Upper lobe of left lung (tissue), 6 donors: ENCODE measurements around the gene AP3S2. TPM values are rescaled to one million over a fixed set of nuclear protein-coding genes. Genes with fewer than 3 reads are reported as not detected.

Source experiments
- ATAC-seq, 2 donors: fragments of 200-7000 bp; cut with Tn5 transposase; one replicate each; pipeline ENCODE4 v1.9.1; 2022; ENCODE audit warnings: mild to moderate bottlenecking in 2 of 2, moderate library complexity in 2 of 2; ENCODE audit not compliant: low FRiP score in 2 of 2
- DNase-seq, 2 donors: peaks; one replicate each; pipeline ENCODE4 v3.0.0-alpha.2; 2019 to 2020
- H3K27ac ChIP-seq, 4 donors: fragments of 200-600 bp; sonication (generic); one replicate each; pipeline ENCODE4 v1.5.1; 2016 to 2019
- H3K27me3 ChIP-seq, 4 donors: fragments of 200-600 bp; sonication (generic); one replicate each; pipeline ENCODE4 v1.5.1; 2017 to 2019
- H3K36me3 ChIP-seq, 4 donors: fragments of 200-600 bp; sonication (generic); one replicate each; pipeline ENCODE4 v1.5.1; 2016 to 2019
- H3K4me1 ChIP-seq, 4 donors: fragments of 200-600 bp; sonication (generic); one replicate each; pipeline ENCODE4 v1.5.1; 2018 to 2019
- H3K4me3 ChIP-seq, 4 donors: fragments of 200-600 bp; sonication (generic); one replicate each; pipeline ENCODE4 v1.5.1; 2017 to 2019; ENCODE audit warnings: mild to moderate bottlenecking in 2 of 4, moderate library complexity in 1 of 4
- H3K9me3 ChIP-seq, 4 donors: fragments of 200-600 bp; sonication (generic); one replicate each; pipeline ENCODE4 v1.5.1; 2018 to 2019
- EP300 ChIP-seq, 4 donors: sonication (generic); formaldehyde crosslinking; IDR thresholded peaks; one replicate each; pipeline ENCODE4 v1.5.1; 2017; ENCODE audit warnings: antibody characterized with exemption in 4 of 4, control low read depth in 2 of 4
- POLR2A ChIP-seq, 4 donors: fragments of 450-650 bp; IDR thresholded peaks; one replicate each; pipeline ENCODE4 v1.5.1; 2016 to 2017; ENCODE audit warnings: antibody characterized with exemption in 4 of 4, mild to moderate bottlenecking in 2 of 4
- POLR2AphosphoS5 ChIP-seq, 2 donors: sonication (generic); formaldehyde crosslinking; IDR thresholded peaks; one replicate each; pipeline ENCODE4 v1.5.1; 2017; ENCODE audit warnings: antibody characterized with exemption in 2 of 2
- whole genome bisulfite sequencing, 2 donors: methylation state at CpG; one replicate each; pipeline ENCODE4 v1.1.5; 2017 to 2018; 5-methylcytosine and 5-hydroxymethylcytosine counted together
- total RNA-seq, 6 donors: library from RNA; depleted of rRNA in 4 of 6; stranded (reverse); fragments of >200 nt in 4 of 6; gene quantifications; one replicate each; pipeline versions ENCODE4 v1.1.0 to v1.2.1, GENCODE V29; 2016 to 2021
- TF ChIP-seq, protein P1 (sequence below), 6 experiments: fragments of 450-650 bp in 4 of 6; fragments of 200-600 bp in 2 of 6; sonication (generic) in 2 of 6; IDR thresholded peaks; one replicate each; pipeline ENCODE4 v1.5.1; 2016 to 2019; ENCODE audit warnings: antibody characterized with exemption in 6 of 6
- donor health status: DM: no; HTN: no; CAD: no; lungs with moderate emphysema.
- donor health status: DM: no; HTN: yes; CAD: no; lungs with severe emphysema.

AP3S2 gene
- total RNA-seq, 6 donors from 2014 or later = 19.6 to 46.1 (median 28.9) TPM

DNA sequence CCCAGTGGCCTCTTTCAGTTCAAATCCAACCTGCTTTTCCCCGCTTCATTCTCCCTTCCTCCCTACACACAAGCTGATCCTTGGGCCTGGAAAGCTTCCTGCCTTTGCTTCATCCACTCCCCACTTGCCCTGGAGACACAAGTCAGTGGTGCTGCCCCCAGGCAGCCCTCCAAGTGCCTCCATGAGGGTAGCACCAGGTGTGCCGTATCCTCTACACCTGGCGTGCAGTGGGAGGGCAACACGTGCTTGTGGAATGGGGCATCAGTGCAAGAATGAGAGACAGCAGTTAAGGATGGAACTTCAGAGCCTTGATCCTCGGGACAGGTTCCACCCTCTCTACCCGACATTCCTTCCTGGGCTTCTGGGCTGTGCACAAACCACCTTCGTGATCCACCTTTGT, 83.0 kb downstream of the AP3S2 start:
- 95 to 98% methylated on average over 7 of the region's 7 CpGs for WGBS, 2 donors
- no peak overlapping the region for H3K27ac ChIP-seq
- no peak for DNase-seq
- TF ChIP-seq, protein P1, sequence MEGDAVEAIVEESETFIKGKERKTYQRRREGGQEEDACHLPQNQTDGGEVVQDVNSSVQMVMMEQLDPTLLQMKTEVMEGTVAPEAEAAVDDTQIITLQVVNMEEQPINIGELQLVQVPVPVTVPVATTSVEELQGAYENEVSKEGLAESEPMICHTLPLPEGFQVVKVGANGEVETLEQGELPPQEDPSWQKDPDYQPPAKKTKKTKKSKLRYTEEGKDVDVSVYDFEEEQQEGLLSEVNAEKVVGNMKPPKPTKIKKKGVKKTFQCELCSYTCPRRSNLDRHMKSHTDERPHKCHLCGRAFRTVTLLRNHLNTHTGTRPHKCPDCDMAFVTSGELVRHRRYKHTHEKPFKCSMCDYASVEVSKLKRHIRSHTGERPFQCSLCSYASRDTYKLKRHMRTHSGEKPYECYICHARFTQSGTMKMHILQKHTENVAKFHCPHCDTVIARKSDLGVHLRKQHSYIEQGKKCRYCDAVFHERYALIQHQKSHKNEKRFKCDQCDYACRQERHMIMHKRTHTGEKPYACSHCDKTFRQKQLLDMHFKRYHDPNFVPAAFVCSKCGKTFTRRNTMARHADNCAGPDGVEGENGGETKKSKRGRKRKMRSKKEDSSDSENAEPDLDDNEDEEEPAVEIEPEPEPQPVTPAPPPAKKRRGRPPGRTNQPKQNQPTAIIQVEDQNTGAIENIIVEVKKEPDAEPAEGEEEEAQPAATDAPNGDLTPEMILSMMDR (IDR thresholded peaks at IDR 0.05) = no peak
- TF ChIP-seq EP300 (IDR thresholded peaks at IDR 0.05) (no peak), POLR2AphosphoS5 (IDR thresholded peaks at IDR 0.05) (no peak), POLR2A (IDR thresholded peaks at IDR 0.05) (no peak)
- H3K4me3 ChIP-seq = no peak overlapping the region
- no peaks in the 10 kb centered on the region for H3K9me3 ChIP-seq
- peaks cover 5 to 21% (median 17%) of the 10 kb centered on the region in 4 donors for H3K4me1 ChIP-seq
- H3K36me3 ChIP-seq = no peaks in the 10 kb centered on the region
- peaks cover 0 to 12% (median 9%) of the 10 kb centered on the region in 4 donors for H3K27me3 ChIP-seq
- no peak for ATAC-seq

DNA sequence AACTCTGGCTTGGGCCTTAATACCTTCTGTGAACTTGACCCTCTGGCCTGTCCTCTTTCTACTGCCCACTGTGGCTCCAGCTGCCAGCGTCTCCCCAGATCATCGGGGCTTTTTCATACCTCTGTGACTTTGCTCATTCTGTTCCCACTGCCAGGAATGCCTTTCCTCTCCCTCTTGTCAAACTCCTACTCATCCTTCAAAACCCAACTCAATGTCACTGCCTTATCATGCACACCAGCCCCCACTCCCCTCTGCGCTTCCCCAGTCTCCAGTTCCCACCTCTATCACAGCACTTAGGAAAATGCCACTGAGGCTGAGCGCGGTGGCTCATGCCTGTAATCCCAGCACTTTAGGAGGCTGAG, 84.0 kb downstream of the AP3S2 start:
- no peak for DNase-seq
- TF ChIP-seq POLR2A (IDR thresholded peaks at IDR 0.05) (no peak), EP300 (IDR thresholded peaks at IDR 0.05) (no peak), POLR2AphosphoS5 (IDR thresholded peaks at IDR 0.05) (no peak)
- TF ChIP-seq, protein P1 (IDR thresholded peaks at IDR 0.05) = no peak
- Histone ChIP-seq H3K27me3 (peaks cover 0 to 8% (median 5%) of the 10 kb centered on the region in 4 donors), H3K4me3 (no peak overlapping the region), H3K9me3 (no peaks in the 10 kb centered on the region), H3K36me3 (peaks cover 0 to 10% (median 0%) of the 10 kb centered on the region in 4 donors), H3K27ac (no peak overlapping the region), H3K4me1 (peaks cover 3 to 16% (median 11%) of the 10 kb centered on the region in 4 donors)
- WGBS, 2 donors = 96 to 98% methylated on average over 5 of the region's 5 CpGs
- ATAC-seq = no peak

DNA sequence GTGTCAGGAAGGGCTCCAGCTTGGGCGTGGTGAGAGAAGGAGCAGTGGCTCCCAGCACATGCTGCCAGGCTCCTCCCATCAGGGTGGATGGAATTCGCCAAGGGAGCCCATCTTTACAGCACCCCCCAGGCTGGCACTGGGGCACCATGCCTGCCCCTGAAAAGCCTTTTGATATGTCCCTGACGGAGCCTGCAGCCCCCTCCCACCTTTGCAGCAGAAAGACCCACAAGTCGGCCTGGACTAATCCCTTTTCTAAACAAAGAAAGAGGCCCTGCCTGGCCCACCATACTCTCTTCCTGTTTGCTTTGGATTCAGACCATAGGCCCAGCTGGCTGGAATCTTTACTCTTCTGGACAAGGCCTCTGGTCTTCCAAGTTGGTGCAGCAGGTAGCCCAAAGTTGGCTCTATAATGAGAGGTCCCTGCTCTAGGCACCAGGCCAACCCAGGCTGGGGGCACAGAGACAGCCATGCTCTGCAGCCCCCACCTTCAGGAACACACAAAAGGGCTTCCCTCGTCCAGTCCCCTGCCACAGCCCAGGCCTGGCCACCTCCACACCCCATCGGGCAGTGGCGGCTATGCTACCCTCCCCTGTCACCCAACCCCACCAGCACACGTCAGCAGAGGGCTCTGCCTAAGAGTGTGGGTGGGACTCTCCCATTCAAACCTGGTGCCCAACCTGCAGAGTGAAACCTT, 84.6 kb downstream of the AP3S2 start:
- H3K27me3 ChIP-seq = peaks cover 0 to 2% (median 1%) of the 10 kb centered on the region in 4 donors
- no peak overlapping the region for H3K27ac ChIP-seq
- TF ChIP-seq, protein P1 (IDR thresholded peaks at IDR 0.05) = no peak
- TF ChIP-seq POLR2A (IDR thresholded peaks at IDR 0.05) (no peak), EP300 (IDR thresholded peaks at IDR 0.05) (no peak), POLR2AphosphoS5 (IDR thresholded peaks at IDR 0.05) (no peak)
- peaks cover 0 to 10% (median 0%) of the 10 kb centered on the region in 4 donors for H3K36me3 ChIP-seq
- DNase-seq (no peak), ATAC-seq (no peak)
- peaks cover 0 to 10% (median 5%) of the 10 kb centered on the region in 4 donors for H3K4me1 ChIP-seq
- WGBS, 2 donors = 76 to 85% methylated on average over 5 to 8 of the region's 8 CpGs
- H3K4me3 ChIP-seq = no peak overlapping the region
- H3K9me3 ChIP-seq = no peaks in the 10 kb centered on the region

DNA sequence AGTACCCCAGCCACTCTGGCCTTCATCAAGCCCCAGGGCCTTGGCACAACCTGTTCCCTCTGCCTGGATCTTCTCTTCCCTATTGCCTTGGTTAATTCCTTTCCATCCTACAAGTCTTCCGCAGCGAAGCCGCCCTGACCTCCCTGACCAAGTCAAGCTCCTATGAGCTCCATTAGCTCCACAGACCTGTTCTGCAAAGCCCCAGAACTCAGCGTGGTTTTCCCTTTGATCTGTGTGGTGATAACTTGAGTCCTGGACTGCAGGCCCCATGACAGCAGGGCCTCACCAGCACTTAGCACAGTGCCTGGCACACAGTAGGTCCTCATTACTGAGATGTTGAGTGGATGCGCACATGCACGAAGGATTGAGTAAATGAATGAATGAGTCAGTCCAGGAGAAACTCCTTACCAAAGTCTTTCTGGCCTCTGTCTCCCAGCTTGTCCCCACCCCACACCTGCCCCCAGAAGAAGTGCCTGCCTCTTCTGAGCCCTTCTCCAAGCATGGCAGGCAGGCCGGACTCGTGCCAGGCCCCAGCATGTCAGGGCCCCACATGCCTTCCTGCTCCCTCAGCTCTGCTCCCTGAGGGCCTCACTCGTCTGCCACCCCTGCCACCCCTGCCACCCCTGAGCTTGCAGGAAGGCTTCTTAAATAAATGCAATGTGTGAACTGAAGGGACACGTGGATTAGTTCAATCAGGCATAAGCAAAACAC, 85.5 kb downstream of the AP3S2 start:
- no peak for ATAC-seq

More for the DNA sequence above, 85.5 kb downstream of the AP3S2 start:
- 90 to 93% methylated on average over 10 of the region's 10 CpGs for WGBS, 2 donors
- H3K36me3 ChIP-seq = peaks cover 0 to 10% (median under 1%) of the 10 kb centered on the region in 4 donors
- peaks cover 0 to 8% (median 0%) of the 10 kb centered on the region in 4 donors for H3K4me1 ChIP-seq
- DNase-seq = no peak
- H3K27me3 ChIP-seq = no peaks in the 10 kb centered on the region
- TF ChIP-seq, protein P1 (IDR thresholded peaks at IDR 0.05) = no peak
- TF ChIP-seq EP300 (IDR thresholded peaks at IDR 0.05) (no peak), POLR2A (IDR thresholded peaks at IDR 0.05) (no peak), POLR2AphosphoS5 (IDR thresholded peaks at IDR 0.05) (no peak)
- H3K4me3 ChIP-seq = no peak overlapping the region
- H3K27ac ChIP-seq = no peak overlapping the region
- H3K9me3 ChIP-seq = no peaks in the 10 kb centered on the region
